SK-N-SH (cell line): ENCODE data around the gene TSKS. TPM values are rescaled to one million over a fixed set of nuclear protein-coding genes. Genes with fewer than 3 reads are reported as not detected.

Experiments used
- CTCF ChIA-PET: fragments of 300-600, 350-600 bp; formaldehyde crosslinking; extraction: SDS; loops from one replicate; lab custom pipeline; 2021; lab: Yijun Ruan, JAX
- POLR2A ChIA-PET: fragments of 350-600 bp; sonication (Branson Sonifier 250); formaldehyde crosslinking; extraction: SDS; loops from one replicate; lab custom pipeline; 2020; ENCODE audit warnings: antibody characterized with exemption, inconsistent platforms; lab: Yijun Ruan, JAX
- DNase-seq: peaks from one replicate; pipeline ENCODE4 v3.0.0; 2012
- H2AFZ ChIP-seq: fragments of 200-600 bp; sonication (generic); 2 replicates; pipeline ENCODE4 v1.8.1; 2016; ENCODE audit warnings: antibody characterized with exemption, mild to moderate bottlenecking, low read depth
- H3F3A ChIP-seq: fragments of 200-600 bp; sonication (generic); replicated peaks from 2 replicates; pipeline ENCODE3; 2016; ENCODE audit warnings: antibody characterized with exemption, mild to moderate bottlenecking; ENCODE audit not compliant: insufficient read depth
- H3K27ac ChIP-seq, 2 experiments: fragments of 200-500 bp in 1 of 2; fragments of 200-600 bp in 1 of 2; sonication (Bioruptor generic) in 1 of 2; sonication (generic), shearing (Covaris generic) in 1 of 2; 2 replicates each; pipeline versions ENCODE4 v1.5.1 to v1.6.1; 2014 to 2016; ENCODE audit warnings: low read depth in 2 of 2, inconsistent platforms in 1 of 2, low read length in 1 of 2, mild to moderate bottlenecking in 1 of 2, mixed read lengths in 1 of 2
- H3K27me3 ChIP-seq: fragments of 200-600 bp; sonication (generic), shearing (Covaris generic); 2 replicates; pipeline ENCODE4 v1.6.1; 2016; ENCODE audit warnings: mixed run types; ENCODE audit not compliant: insufficient read depth
- H3K36me3 ChIP-seq, 2 experiments: fragments of 200-500 bp in 1 of 2; fragments of 200-600 bp in 1 of 2; sonication (Bioruptor generic) in 1 of 2; sonication (generic) in 1 of 2; replicated peaks in 1 of 2; 2 replicates each; pipeline versions ENCODE3 to v1.5.1; 2014 to 2016; ENCODE audit warnings: low read length in 1 of 2, mild to moderate bottlenecking in 1 of 2; ENCODE audit not compliant: insufficient read depth in 2 of 2, control insufficient read depth in 1 of 2
- H3K4me1 ChIP-seq, 2 experiments: fragments of 200-500 bp in 1 of 2; fragments of 200-600 bp in 1 of 2; sonication (Bioruptor generic) in 1 of 2; sonication (generic), shearing (Covaris generic) in 1 of 2; 2 replicates each; pipeline versions ENCODE4 v1.5.1 to v1.6.1; 2014 to 2016; ENCODE audit warnings: low read depth in 1 of 2, low read length in 1 of 2, mixed run types in 1 of 2; ENCODE audit not compliant: insufficient read depth in 2 of 2, control insufficient read depth in 1 of 2
- H3K4me2 ChIP-seq: fragments of 200-600 bp; sonication (generic), shearing (Covaris generic); 2 replicates; pipeline ENCODE4 v1.6.1; 2017; ENCODE audit warnings: mixed run types
- H3K4me3 ChIP-seq, 2 experiments: fragments of 200-500 bp in 1 of 2; fragments of 200-600 bp in 1 of 2; sonication (Bioruptor generic) in 1 of 2; sonication (generic), shearing (Covaris generic) in 1 of 2; 2 replicates each; pipeline versions ENCODE4 v1.5.1 to v1.8.1; 2014 to 2016; ENCODE audit warnings: low read depth in 2 of 2, inconsistent platforms in 1 of 2, low read length in 1 of 2, mild to moderate bottlenecking in 1 of 2, mixed read lengths in 1 of 2, moderate library complexity in 1 of 2
- H3K79me2 ChIP-seq: fragments of 200-600 bp; sonication (generic); 2 replicates; pipeline ENCODE4 v1.8.1; 2017; ENCODE audit warnings: mild to moderate bottlenecking; ENCODE audit not compliant: insufficient read depth
- H3K9ac ChIP-seq: fragments of 200-600 bp; sonication (generic); 2 replicates; pipeline ENCODE4 v1.6.1; 2017; ENCODE audit warnings: mixed run types
- H3K9me2 ChIP-seq: fragments of 200-600 bp; sonication (generic); 2 replicates; pipeline ENCODE4 v1.6.1; 2017; ENCODE audit warnings: mixed run types
- H3K9me3 ChIP-seq: fragments of 200-600 bp; sonication (generic); 2 replicates; pipeline ENCODE4 v1.6.1; 2017; ENCODE audit warnings: mixed run types, mild to moderate bottlenecking, moderate library complexity
- H4K20me1 ChIP-seq: fragments of 200-600 bp; sonication (generic); 2 replicates; pipeline ENCODE4 v1.6.1; 2017; ENCODE audit warnings: mild to moderate bottlenecking, mixed run types; ENCODE audit not compliant: insufficient read depth
- EP300 ChIP-seq, 2 experiments: IDR thresholded peaks; 2 replicates each; pipeline versions ENCODE4 v1.4.0 to v1.6.1; 2012; ENCODE audit warnings: borderline replicate concordance in 1 of 2, low read depth in 1 of 2, low read length in 1 of 2
- FOXJ3 ChIP-seq: sonication (generic); formaldehyde crosslinking; IDR thresholded peaks from 2 replicates; pipeline ENCODE4 v1.5.1; 2020; ENCODE audit warnings: mild to moderate bottlenecking, missing genetic modification reagents
- GABPA ChIP-seq: IDR thresholded peaks from 2 replicates; pipeline ENCODE4 v1.4.0; 2012; ENCODE audit warnings: low read depth, mild to moderate bottlenecking
- GATA2 ChIP-seq: sonication (generic); formaldehyde crosslinking; IDR thresholded peaks from 2 replicates; pipeline ENCODE4 v1.5.0; 2020; ENCODE audit warnings: mild to moderate bottlenecking, missing genetic modification reagents
- MXI1 ChIP-seq: IDR thresholded peaks from 2 replicates; pipeline ENCODE4 v1.6.1; 2012; ENCODE audit warnings: mild to moderate bottlenecking, low read depth, low read length, improper control_type of control experiment
- NFIC ChIP-seq: IDR thresholded peaks from 2 replicates; pipeline ENCODE4 v1.4.0; 2012; ENCODE audit warnings: borderline replicate concordance
- POLR2AphosphoS5 ChIP-seq: IDR thresholded peaks from 2 replicates; pipeline ENCODE4 v1.6.1; 2012; ENCODE audit warnings: low read depth, low read length
- RAD21 ChIP-seq: IDR thresholded peaks from 2 replicates; pipeline ENCODE4 v1.6.1; 2012; ENCODE audit warnings: mild to moderate bottlenecking, low read length
- RCOR1 ChIP-seq: fragments of 150-350 bp; IDR thresholded peaks from 2 replicates; pipeline ENCODE4 v1.6.1; 2017; ENCODE audit warnings: antibody characterized with exemption, low read length
- RFX5 ChIP-seq: IDR thresholded peaks from 2 replicates; pipeline ENCODE4 v1.6.1; 2012; ENCODE audit warnings: mild to moderate bottlenecking, improper control_type of control experiment, low read length
- SMC3 ChIP-seq: IDR thresholded peaks from 2 replicates; pipeline ENCODE4 v1.6.1; 2012; ENCODE audit warnings: low read depth, low read length, improper control_type of control experiment
- TAF1 ChIP-seq: IDR thresholded peaks from 2 replicates; pipeline ENCODE4 v1.6.1; 2012; ENCODE audit warnings: low read depth, mild to moderate bottlenecking, low read length, moderate library complexity, borderline replicate concordance
- TCF12 ChIP-seq: IDR thresholded peaks from 2 replicates; pipeline ENCODE4 v1.4.0; 2012
- TEAD4 ChIP-seq: IDR thresholded peaks from 2 replicates; pipeline ENCODE4 v1.4.0; 2012; ENCODE audit warnings: mild to moderate bottlenecking, borderline replicate concordance; ENCODE audit not compliant: insufficient read depth
- YY1 ChIP-seq: IDR thresholded peaks from 2 replicates; pipeline ENCODE4 v1.4.0; 2012; ENCODE audit warnings: low read depth, mild to moderate bottlenecking
- WGBS: methylation state at CpG from one replicate; pipeline ENCODE4 v1.1.6; 2017; ENCODE audit warnings: low lambda C conversion rate; 5-methylcytosine and 5-hydroxymethylcytosine counted together
- polyA plus RNA-seq, 3 experiments: library from polyadenylated mRNA; depleted of rRNA; stranded (reverse); fragments of >200 nt; gene quantifications; 2 replicates each; pipeline ENCODE4 v1.2.3, GENCODE V29; 2012
- TF ChIP-seq, protein P1 (sequence below): IDR thresholded peaks from 2 replicates; pipeline ENCODE4 v1.4.0; 2012; ENCODE audit warnings: low read depth, borderline replicate concordance
- TF ChIP-seq, protein P2 (sequence below): IDR thresholded peaks from 2 replicates; pipeline ENCODE4 v1.6.1; 2012; ENCODE audit warnings: mild to moderate bottlenecking, low read depth, low read length, moderate library complexity
- TF ChIP-seq, protein P3 (sequence below): IDR thresholded peaks from 2 replicates; pipeline ENCODE4; 2012
- TF ChIP-seq, protein P4 (sequence below): fragments of 150-350 bp; IDR thresholded peaks from 2 replicates; pipeline ENCODE4 v1.6.1; 2016; ENCODE audit warnings: mild to moderate bottlenecking, low read depth, low read length
- TF ChIP-seq, protein P5 (sequence below): IDR thresholded peaks from 2 replicates; pipeline ENCODE4 v1.4.0; 2012; ENCODE audit warnings: low read depth
- TF ChIP-seq, protein P6 (sequence below): IDR thresholded peaks from 2 replicates; pipeline ENCODE4 v1.4.0; 2012; ENCODE audit warnings: low read depth, borderline replicate concordance

Gene TSKS
- polyA plus RNA-seq, 1 of the 3 experiments (the other 2 are of a cell fraction): not detected

DNA sequence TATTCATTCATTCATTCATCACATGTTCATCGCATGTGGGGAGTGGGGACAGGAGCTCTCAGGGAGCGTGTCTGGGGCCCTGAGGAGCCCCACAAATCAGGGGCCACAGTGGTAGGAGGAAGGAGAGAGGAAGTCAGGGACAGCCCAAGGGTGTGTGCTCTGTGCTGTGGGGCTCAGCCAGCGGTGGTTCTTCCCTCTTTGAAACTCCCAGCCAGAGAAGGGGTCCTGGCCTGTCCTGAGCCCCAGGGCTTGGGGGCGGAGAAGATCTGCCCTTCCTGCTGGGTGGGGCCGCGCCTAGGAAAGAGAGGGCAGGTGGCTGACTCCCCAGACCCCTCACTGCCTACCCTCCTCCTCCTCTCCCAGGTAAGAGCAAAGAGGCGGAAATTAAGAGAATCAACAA, 18.3 kb upstream of the TSKS start:
- no peak for DNase-seq
- Histone ChIP-seq H3K79me2 (peaks cover 37% of the 10 kb centered on the region; the same call in 1 of the 2 replicates), H3K36me3 (peaks cover 15 to 21% of the 10 kb centered on the region in 2 experiments), H2AFZ (no peak overlapping the region), H3K4me2 (no peak overlapping the region), H3K4me1 (no peaks in the 10 kb centered on the region), H3F3A (peaks cover 7% of the 10 kb centered on the region), H4K20me1 (peaks cover 5% of the 10 kb centered on the region; the same call in 1 of the 2 replicates), H3K9ac (no peak overlapping the region), H3K27me3 (no peaks in the 10 kb centered on the region), H3K9me2 (no peaks in the 10 kb centered on the region), H3K9me3 (no peaks in the 10 kb centered on the region), H3K27ac (no peak overlapping the region), H3K4me3 (no peak overlapping the region)
- TF ChIP-seq RAD21: no peak
- no peak for TF ChIP-seq RFX5
- TF ChIP-seq EP300 (IDR thresholded peaks at IDR 0.05; ENCODE audit: borderline replicate concordance in 1 of 2, low read depth in 1 of 2, low read length in 1 of 2): no peak
- TF ChIP-seq GATA2 (CRISPR knock-in tag): no peak
- TF ChIP-seq, protein P1, sequence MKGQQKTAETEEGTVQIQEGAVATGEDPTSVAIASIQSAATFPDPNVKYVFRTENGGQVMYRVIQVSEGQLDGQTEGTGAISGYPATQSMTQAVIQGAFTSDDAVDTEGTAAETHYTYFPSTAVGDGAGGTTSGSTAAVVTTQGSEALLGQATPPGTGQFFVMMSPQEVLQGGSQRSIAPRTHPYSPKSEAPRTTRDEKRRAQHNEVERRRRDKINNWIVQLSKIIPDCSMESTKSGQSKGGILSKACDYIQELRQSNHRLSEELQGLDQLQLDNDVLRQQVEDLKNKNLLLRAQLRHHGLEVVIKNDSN: no peak
- TF ChIP-seq POLR2AphosphoS5: no peak
- no peak for TF ChIP-seq TEAD4
- TF ChIP-seq RCOR1: no peak
- no peak for TF ChIP-seq MXI1
- TF ChIP-seq YY1: no peak
- TF ChIP-seq NFIC: no peak
- TF ChIP-seq, protein P2, sequence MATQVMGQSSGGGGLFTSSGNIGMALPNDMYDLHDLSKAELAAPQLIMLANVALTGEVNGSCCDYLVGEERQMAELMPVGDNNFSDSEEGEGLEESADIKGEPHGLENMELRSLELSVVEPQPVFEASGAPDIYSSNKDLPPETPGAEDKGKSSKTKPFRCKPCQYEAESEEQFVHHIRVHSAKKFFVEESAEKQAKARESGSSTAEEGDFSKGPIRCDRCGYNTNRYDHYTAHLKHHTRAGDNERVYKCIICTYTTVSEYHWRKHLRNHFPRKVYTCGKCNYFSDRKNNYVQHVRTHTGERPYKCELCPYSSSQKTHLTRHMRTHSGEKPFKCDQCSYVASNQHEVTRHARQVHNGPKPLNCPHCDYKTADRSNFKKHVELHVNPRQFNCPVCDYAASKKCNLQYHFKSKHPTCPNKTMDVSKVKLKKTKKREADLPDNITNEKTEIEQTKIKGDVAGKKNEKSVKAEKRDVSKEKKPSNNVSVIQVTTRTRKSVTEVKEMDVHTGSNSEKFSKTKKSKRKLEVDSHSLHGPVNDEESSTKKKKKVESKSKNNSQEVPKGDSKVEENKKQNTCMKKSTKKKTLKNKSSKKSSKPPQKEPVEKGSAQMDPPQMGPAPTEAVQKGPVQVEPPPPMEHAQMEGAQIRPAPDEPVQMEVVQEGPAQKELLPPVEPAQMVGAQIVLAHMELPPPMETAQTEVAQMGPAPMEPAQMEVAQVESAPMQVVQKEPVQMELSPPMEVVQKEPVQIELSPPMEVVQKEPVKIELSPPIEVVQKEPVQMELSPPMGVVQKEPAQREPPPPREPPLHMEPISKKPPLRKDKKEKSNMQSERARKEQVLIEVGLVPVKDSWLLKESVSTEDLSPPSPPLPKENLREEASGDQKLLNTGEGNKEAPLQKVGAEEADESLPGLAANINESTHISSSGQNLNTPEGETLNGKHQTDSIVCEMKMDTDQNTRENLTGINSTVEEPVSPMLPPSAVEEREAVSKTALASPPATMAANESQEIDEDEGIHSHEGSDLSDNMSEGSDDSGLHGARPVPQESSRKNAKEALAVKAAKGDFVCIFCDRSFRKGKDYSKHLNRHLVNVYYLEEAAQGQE: no peak
- ChIA-PET POLR2A (no interaction called here), CTCF (no interaction called here)
- WGBS: 100% methylated on average over 5 of the region's 7 CpGs

DNA sequence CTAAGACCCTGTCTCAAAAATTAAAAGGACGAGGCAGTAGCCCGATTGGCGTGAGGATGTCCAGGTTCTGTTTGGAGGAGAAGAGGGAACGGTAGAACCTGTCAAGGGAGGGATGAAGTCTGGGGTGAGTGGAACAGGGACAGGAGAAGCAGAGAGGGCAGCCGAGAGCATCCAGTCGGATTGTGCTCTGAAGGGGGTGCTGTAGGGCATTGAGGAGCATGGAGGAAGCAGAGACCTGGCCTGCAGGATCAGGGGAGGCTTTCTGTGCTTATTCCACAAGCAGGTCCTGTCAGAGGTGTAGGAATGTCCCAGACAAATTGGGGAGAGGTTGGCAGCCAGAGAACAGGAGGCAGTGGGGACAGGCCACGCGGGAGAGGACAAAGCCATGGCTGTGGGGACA, 17.8 kb upstream of the TSKS start:
- ChIA-PET CTCF (no interaction called here), POLR2A (no interaction called here)
- peaks cover 7% of the 10 kb centered on the region for H3F3A ChIP-seq
- no peak for DNase-seq
- H3K9me3 ChIP-seq: no peaks in the 10 kb centered on the region
- no peaks in the 10 kb centered on the region for H3K9me2 ChIP-seq
- H3K79me2 ChIP-seq: peaks cover 38% of the 10 kb centered on the region; the same call in 1 of the 2 replicates
- H3K27me3 ChIP-seq: no peaks in the 10 kb centered on the region
- no peak overlapping the region for H2AFZ ChIP-seq
- H3K4me1 ChIP-seq: no peaks in the 10 kb centered on the region
- H3K4me3 ChIP-seq: no peak overlapping the region
- WGBS: 96% methylated on average over 8 of the region's 8 CpGs
- no peak overlapping the region for H3K9ac ChIP-seq
- peaks cover 5% of the 10 kb centered on the region; the same call in 1 of the 2 replicates for H4K20me1 ChIP-seq
- no peak overlapping the region for H3K4me2 ChIP-seq
- peaks cover 15 to 21% of the 10 kb centered on the region in 2 experiments for H3K36me3 ChIP-seq
- no peak overlapping the region for H3K27ac ChIP-seq
- TF ChIP-seq, protein P3, sequence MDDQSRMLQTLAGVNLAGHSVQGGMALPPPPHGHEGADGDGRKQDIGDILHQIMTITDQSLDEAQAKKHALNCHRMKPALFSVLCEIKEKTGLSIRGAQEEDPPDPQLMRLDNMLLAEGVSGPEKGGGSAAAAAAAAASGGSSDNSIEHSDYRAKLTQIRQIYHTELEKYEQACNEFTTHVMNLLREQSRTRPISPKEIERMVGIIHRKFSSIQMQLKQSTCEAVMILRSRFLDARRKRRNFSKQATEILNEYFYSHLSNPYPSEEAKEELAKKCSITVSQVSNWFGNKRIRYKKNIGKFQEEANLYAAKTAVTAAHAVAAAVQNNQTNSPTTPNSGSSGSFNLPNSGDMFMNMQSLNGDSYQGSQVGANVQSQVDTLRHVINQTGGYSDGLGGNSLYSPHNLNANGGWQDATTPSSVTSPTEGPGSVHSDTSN: no peak
- TF ChIP-seq, protein P4, sequence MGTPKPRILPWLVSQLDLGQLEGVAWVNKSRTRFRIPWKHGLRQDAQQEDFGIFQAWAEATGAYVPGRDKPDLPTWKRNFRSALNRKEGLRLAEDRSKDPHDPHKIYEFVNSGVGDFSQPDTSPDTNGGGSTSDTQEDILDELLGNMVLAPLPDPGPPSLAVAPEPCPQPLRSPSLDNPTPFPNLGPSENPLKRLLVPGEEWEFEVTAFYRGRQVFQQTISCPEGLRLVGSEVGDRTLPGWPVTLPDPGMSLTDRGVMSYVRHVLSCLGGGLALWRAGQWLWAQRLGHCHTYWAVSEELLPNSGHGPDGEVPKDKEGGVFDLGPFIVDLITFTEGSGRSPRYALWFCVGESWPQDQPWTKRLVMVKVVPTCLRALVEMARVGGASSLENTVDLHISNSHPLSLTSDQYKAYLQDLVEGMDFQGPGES: no peak
- TF ChIP-seq, protein P5, sequence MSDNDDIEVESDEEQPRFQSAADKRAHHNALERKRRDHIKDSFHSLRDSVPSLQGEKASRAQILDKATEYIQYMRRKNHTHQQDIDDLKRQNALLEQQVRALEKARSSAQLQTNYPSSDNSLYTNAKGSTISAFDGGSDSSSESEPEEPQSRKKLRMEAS: no peak
- TF ChIP-seq TCF12 (no peak), FOXJ3 (CRISPR knock-in tag) (no peak), GABPA (no peak), SMC3 (no peak), TAF1 (no peak), TEAD4 (no peak)
- TF ChIP-seq, protein P6, sequence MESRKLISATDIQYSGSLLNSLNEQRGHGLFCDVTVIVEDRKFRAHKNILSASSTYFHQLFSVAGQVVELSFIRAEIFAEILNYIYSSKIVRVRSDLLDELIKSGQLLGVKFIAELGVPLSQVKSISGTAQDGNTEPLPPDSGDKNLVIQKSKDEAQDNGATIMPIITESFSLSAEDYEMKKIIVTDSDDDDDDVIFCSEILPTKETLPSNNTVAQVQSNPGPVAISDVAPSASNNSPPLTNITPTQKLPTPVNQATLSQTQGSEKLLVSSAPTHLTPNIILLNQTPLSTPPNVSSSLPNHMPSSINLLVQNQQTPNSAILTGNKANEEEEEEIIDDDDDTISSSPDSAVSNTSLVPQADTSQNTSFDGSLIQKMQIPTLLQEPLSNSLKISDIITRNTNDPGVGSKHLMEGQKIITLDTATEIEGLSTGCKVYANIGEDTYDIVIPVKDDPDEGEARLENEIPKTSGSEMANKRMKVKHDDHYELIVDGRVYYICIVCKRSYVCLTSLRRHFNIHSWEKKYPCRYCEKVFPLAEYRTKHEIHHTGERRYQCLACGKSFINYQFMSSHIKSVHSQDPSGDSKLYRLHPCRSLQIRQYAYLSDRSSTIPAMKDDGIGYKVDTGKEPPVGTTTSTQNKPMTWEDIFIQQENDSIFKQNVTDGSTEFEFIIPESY: no peak
